HG02571 (cell line): ENCODE results near the gene SPATA25.
"Not testable (repeated sequence)": the region's sequence is repeated elsewhere in the genome, so short reads cannot be mapped to it uniquely, and the experiment has no call there.

ENCODE experiments used
- ATAC-seq: cut with Tn5 transposase; IDR thresholded peaks from one replicate; pipeline ENCODE4 v1.9.1; 2021; ENCODE audit warnings: mild to moderate bottlenecking, moderate library complexity; ENCODE audit not compliant: unreplicated experiment

The SPATA25 gene

DNA sequence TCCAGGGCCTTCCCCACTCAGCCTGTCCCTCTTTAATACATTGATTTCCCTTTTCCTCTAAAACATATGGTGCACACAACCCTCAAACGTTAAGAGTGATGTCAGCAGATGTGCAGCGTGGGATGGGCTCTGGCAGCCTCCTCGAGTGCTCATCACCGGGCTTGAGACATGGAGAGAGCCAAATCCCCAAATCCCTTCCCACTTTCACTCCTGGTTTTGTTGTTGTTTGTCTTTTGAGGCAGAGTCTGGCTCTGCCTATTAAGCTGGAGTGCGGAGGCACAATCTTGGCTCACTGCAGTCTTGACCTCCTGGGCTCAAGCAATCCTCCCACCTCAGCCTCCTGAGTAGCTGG is 30.3 kb upstream of the SPATA25 start:
- ATAC-seq, result no peak

DNA sequence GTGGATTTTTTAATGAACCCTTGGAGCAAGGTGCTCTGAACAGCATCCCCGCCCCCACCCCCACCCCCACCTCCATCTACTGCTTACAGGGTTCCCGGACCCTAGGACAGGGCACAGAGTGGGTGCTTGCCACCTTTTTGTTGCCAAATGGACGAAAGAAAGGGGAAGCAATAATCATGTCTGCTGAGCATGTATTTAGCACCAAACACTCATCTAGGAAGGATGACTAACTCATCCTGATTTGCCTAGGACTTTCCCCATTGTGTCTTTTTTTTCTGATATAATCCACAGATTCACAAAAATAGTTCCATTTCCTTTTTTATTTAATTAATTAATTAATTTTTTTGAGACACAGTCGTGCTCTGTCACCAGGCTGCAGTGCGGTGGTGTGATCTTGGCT is 25.7 kb upstream of the SPATA25 start:
- ATAC-seq, result no peak

DNA sequence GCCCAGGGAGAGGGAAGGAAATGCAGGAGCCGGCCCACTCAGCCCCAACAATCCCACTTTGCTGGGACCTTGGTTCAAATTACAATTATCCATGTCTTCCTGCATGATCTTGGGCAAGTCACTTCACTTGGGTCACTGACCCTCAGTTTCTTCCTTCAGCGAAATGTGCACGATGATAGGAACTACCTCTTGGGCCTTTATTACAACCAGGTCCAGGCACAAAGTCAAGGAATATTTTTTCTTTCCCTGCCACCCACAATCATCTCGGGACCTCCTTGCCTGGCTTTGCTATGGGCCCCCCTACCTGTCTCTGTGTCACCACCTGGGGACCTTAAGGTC is 24.9 kb upstream of the SPATA25 start:
- no peak for ATAC-seq

DNA sequence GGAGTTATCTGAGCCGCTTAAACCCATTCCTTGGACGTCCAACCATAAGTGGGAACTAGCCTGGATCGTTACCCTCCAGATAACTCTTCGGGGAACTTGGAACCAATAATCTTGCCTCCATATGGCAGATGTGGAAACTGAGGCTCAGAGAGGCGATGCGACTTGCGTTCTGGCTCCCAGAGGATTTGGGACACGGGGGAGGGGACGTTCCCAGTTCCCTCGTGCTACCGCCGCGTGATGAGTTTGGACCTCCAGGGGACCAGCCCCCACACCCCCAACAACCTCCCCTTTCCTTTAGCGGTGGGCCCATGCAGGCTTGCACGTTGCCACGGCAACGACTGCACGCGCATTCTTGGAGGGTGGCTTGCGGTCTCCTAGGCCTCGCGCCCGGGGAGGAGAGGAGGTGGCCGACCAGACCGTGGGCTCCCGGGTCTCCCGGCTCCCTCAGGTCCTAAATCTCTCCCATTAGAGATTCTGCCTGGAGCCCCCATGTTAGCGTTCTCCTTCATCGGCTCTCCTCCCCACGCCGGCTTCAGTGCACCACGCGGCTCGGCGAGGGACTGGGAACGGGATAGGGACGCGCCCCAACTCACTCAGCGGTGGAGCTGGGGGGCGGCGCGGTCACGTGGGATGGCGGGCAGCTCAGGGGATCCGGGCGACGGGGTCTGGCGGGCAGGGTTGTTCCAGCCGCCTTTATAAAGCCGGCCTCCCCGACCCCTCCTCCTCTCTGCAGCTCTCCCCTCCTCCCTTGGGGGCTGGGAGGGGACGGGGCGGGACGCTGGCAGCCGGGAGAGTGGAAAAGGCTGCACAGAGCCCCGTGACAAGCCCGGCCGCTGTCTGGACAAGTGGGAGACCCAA is 24.3 kb upstream of the SPATA25 start, which contains the start of gene PLTP:
TSS of gene PLTP (minus strand) at position 670 of the 858 bp plus-strand sequence. CDS start 703 bp downstream, outside the sequence.
- no peak for ATAC-seq

DNA sequence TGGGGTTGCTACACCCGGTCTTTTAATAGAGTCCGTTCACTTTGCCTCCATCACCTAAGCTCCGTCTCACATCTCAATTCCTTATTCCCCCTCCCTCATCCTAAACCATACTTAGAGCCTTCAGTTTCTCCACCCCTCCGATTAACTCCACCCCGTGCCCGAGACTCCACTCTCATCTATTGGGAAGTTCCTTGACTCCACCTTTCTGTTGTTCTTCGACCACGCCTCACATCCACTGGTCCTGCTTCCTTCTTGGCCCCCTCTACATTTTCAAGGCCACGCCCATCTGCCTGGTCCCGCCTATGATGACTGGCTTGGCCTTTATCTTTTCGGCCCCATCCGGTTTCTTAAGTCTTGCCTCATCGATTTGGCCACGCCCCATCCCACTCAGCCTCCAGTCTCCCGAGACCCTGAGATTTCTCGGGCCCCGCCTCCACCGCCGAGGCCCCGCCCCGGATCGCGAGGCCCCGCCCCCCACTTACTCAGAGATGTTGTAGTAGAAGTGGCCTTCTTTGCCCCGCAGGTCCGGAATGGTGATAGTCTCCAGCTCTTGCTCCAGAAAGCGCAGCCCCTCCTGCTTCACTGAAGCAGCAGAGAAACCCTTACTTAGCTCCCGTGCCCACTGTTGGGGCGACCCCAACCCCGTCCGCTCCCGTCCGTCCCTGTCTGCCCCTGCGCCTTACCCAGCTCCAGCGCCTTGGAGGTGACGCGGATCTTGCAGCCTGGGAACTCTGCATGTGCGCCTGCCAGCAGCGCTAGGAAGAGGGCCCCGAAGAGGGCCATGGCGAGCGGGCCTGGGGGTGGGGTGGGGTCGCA is 23.5 kb upstream of the SPATA25 start:
- peak; percentile 80 for ATAC-seq

DNA sequence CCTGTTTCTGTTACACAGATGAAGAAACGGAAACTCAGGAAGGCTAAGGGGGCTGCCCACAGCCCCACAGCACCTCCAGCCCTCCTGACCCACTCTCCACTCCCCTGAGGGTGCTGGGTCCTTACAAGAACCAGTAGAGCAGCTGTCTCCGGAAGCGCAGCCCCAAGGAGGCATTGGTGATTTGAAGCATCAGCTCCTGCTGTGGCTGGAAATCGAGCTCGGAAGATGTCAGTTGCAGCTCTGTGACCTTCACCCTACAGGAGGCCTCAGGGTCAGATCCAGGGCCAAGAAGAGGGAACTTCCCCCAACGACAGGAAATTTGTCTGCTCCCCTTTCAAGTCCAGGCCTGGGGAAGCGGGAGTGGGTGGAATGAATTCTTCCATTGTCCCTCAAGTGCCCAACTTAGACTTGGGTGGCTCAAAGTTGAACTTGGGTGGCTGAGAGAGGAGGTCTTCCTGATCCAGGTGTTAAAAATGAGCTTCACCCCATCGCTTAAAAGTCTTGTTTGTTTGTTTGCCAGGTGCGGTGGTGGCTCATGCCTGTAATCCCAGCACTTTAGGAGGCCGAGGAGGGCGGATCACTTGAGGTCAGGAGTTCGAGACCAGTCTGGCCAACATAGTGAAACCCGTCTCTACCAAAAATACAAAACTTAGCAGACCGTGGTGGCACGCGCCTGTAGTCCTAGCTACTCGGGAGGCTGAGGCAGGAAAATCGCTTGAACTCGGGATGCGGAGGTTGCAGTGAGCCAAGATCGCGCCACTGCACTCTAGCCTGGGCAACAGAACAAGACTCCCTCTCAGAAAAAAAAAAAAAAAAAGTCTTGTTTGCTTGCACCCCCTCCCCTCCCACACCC is 22.6 kb upstream of the SPATA25 start:
- no peak for ATAC-seq

DNA sequence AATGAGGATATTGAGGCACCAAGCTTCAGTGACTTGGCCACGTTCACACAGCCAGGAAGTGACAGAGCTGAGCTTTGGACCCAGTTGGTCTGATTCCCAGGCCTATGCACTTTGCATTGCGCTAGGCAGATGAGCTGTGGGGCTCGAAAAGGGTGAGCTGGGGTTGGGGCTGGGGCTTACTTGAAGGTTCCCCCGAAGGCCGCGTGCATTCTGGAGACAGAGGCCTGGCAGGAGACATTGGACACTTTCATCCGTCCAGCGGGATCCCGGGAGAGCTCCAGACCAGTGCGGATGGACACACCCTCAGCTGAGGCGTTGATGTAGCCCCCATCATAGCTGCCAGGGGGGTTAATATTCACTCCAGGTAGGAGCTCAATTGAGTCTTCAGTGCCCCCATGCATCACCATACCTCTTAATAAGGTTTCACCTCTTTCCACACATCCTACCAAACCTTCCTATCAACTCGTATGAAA is 21.9 kb upstream of the SPATA25 start:
- no peak for ATAC-seq

DNA sequence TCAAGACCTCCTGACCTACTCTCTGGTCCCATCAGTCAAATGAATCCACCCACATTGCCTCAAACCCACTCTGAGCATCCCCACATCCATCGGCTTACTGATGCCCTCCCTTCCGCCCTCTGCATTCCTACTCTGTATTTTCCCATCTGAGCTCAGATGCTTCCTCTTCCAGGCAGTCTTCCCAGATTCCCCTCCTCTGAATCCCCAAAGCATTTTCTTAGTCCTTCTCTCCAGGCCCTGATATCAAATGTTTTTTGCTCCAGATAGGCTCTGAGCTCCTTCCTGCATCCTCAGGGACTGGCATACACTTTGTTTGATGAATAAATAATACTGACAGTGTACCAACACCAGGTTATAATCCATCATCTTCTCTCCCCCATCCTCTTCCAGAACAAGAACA is 20.7 kb upstream of the SPATA25 start:
- no peak for ATAC-seq

DNA sequence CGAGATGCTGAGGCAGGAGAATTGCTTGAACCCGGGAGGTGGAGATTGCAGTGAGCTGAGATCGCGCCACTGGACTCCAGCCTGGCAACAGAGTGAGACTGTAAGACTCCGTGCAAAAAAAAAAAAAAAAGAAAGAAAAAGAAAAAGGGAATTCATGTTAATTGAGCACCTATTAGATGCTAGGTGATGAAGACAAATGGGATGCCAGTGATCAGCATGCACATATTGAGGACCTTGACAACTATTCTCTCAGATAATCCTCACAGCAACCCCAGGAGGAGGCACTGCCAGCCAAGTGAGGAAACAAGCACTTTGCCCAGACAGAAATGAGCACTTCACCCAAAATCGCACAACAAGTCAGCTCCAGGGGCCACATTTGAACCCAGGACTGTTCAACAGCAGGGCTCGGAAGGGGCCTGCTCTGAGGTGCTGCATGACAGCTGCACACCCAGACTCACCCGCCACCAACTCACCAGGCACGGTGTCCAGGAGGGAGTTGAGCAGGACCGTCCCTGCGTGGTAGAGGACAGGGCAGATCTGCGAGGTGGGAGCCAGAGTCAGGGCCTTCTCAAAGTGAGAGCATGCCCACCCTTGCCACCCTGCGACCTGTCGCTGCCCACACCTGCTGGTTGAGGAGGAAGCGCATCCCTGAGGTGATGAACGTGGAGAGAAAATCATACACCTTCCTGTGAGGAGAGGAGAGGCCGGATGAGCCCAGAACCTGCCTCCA is 20.0 kb upstream of the SPATA25 start:
- no peak for ATAC-seq

DNA sequence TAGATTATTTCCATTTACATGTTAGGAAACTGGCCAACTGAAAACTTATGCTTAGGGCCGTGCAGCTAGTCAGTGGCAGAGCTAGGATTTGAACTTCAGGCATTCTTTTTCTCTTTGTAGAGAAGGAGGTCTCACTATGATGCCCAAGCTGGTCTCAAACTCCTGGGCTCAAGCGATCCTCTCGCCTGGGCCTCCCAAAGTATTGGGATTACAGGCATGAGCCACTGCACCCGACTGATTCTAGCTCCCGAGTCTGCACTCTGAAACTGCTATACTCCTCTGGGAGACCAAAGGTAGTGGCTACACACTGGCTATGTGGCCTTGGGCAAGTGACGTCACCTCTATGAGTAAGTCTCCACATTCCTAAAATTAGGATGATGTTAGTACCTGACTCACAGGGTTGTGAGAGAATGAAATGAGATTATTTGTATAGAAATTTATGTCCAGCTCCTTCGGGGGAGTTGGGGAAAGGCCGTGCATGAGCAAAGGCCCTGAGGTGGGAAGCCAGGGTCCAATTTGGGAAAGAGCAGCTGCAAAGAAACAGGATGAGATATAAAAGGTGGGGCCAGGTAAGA is 18.2 kb upstream of the SPATA25 start:
- no peak for ATAC-seq

DNA sequence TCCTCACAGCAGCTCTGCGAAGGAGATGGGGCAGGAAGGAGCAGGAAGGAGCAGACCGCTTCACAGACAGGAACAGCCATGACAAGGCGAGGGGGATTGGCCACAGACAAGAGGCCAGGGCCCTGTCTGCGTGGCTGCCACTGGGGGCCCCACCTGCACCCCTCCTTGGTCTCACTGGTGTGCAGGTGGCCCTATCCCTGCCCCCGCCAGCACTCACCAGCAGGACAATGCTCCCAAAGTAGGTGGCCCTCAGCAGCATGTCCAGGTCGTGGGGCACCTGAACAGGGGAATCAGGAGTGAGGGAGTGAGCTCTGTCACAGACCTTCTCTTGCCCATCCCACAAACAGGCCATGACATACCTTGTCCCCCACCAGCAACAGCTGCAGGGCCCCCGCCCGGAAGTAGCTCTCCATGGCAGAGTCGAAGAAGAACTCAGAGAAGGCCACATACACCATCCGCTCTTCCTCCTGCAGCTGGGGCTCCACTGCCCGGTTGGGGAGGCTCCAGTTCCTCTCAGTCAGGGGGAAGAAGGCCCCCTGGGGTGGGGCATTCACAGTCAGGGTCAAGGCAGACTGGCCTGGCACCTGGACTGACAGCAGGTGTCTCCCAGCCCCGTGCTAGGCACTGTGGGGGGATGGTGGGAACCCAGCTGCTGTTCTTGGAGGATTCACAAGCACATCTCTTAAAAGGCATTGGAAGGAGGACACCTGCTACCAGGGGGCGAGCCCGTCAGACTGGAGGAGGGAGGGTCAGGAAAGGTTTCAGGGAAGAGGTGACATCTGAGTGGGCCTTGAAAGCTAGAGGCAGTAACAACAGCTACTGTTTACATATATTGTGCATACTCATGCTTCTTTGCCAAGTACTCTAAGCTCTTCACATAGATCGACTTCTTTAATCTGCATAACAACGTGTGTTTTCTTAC is 17.4 kb upstream of the SPATA25 start:
- no peak for ATAC-seq

DNA sequence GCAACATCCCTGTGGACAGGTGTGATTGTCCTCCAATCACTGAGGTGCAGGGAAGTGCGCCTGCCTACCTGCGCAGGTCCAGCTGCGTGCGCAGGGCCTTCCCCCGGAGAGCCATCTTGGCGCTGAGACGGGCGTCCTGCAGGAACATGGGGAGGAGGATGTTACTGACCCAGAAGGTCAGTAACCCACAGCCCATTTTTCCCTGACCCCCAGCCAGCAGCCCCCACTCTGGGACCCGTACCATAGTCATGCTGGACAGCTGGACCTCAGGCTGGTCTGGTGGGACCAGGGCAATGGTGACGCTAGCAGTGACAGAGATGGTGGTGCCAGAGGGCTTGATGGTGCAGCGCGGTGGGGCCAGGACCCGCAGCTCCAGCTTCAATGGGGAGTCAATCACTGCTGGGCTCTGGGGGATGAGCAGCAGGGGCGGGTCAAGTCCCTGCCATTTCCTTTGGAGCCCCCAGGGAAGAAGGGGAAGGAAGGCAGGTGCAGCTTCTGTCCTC is 14.8 kb upstream of the SPATA25 start:
- no peak for ATAC-seq

DNA sequence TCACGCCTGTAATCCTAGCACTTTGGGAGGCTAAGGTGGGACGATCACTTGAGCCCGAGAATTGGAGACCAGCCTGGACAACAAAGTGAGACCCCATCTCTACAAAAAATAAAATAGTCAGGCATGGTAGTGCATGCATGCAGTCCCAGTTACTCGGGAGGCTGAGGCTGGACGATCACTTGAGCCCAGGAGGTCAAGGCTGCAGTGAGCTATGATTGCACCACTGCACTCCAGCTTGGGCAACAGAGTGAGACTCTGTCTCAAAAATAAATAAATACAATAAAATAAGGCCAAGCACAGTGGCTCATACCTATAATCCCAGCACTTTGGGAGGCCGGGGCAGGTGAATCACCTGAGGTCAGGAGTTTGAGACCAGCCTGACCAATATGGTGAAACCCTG is 13.9 kb upstream of the SPATA25 start:
- ATAC-seq, result not testable (repeated sequence)

DNA sequence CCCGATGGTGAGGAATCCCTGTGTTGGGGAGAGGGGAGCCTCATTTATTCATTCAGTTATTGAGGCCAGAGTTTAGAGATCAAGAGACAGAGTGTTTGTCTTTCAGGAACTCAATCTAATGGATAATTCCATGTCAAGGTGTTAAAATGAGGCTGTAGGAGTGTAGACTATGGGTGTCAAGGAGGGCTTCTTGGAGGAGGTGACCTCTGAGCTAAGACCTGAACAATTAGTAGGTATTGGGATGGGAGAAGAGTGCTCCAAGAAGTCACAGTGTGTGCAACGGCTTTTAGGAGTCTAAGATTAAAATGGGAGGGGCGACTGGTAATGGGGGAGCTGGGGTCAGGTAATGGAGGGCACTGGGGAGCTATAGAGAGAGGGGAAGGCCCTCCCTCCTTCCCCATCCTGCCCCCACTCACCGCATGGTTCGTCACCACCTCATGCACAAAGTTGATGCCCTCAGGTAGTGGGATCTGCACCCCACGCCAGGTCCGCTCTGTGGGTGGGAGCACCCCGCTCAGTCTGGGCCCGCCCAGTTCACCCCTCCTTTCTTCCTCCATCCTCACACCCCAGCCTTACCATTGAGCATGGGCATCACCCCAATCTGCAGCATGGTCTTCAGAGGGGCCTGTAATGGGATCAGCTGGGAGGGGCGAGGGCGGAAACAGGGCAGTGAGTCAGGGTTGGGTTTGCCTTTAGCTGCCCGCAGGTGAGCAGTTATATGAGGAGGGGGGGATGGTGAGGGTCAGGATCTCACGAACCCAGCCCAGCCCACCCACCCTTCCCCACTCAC is 11.8 kb upstream of the SPATA25 start:
- no peak for ATAC-seq

DNA sequence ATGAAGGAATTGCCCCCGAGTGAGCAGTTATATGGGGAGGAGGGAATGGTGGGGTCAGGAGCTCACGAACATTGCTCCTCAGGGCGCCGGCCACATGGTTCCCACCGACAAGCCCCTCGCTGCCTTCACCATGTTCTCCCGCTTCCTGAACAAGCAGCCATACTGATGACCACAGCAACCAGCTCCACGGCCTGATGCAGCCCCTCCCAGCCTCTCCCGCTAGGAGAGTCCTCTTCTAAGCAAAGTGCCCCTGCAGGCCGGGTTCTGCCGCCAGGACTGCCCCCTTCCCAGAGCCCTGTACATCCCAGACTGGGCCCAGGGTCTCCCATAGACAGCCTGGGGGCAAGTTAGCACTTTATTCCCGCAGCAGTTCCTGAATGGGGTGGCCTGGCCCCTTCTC is 10.9 kb upstream of the SPATA25 start:
- ATAC-seq, result no peak

DNA sequence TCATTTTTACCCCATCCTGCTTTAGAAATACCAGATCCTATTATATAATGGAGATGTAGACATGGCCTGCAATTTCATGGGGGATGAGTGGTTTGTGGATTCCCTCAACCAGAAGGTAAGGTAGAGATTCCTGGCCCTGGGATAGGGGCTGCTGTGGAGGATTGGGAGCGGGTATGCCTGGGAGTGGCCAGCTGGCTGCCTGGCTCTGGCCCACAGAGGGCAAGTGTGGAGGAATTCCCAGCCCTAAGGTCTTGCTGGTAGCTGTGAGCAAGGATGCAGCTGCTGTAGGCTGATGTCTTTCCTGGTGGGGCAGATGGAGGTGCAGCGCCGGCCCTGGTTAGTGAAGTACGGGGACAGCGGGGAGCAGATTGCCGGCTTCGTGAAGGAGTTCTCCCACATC is 10.3 kb upstream of the SPATA25 start:
- no peak for ATAC-seq

DNA sequence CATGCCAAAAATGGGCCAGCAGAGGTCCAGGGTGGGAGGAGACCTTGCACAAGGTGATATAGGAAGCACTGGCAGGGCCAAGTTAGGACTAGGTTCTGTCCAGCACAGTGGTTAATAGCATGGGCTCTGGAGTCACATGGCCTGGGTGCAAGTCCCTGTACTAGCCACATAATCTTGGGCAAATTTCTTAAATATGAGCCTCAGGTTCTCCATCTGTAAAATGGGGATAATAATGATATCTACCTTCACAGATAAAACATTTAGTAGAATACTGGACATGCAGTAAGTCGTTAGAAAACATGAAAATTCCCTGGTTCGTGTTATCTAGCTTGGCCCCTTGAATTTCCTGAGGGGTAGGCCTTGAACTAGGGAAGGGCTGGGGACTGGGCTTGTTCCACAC is 9.9 kb upstream of the SPATA25 start:
- ATAC-seq, result no peak

DNA sequence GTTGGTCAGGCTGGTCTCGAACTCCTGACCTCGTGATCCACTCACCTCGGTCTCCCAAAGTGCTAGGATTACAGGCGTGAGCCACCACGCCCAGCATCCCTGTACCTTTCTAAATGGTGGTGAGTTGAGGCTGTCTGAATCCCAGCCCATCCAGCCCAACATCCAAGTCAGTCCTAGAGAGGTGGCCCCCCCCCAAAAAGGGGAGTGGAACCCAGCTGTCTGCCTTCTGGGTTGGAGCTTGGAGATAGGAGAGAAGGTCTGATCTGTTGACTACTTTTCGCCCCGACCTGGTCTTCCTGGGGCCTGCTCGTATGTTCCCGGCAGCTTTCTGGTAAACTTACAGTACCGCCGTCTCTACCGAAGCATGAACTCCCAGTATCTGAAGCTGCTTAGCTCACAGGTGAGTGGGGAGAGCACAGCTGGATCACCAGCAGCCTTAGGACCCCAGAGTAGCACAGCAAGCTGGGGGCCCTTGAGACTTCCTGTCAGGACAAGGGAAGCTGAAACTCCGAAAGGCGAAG is 9.3 kb upstream of the SPATA25 start:
- no peak for ATAC-seq
